Epithelial cell of esophagus (primary cell): ENCODE measurements around the gene CERS6.

ENCODE experiments used
- DNase-seq: peaks from one replicate; pipeline ENCODE4 v3.0.0; 2010; ENCODE audit warnings: low read depth
- H3K4me3 ChIP-seq: 2 replicates; pipeline ENCODE4 v1.5.1; 2011; ENCODE audit warnings: mild to moderate bottlenecking, low read length, control low read depth
- TF ChIP-seq, protein P1 (sequence below): IDR thresholded peaks from 2 replicates; pipeline ENCODE4 v1.5.1; 2011; ENCODE audit warnings: low read depth, mild to moderate bottlenecking, low read length, control low read depth, inconsistent platforms; ENCODE audit not compliant: insufficient read depth; ENCODE audit errors: missing control alignments

The CERS6 gene

DNA sequence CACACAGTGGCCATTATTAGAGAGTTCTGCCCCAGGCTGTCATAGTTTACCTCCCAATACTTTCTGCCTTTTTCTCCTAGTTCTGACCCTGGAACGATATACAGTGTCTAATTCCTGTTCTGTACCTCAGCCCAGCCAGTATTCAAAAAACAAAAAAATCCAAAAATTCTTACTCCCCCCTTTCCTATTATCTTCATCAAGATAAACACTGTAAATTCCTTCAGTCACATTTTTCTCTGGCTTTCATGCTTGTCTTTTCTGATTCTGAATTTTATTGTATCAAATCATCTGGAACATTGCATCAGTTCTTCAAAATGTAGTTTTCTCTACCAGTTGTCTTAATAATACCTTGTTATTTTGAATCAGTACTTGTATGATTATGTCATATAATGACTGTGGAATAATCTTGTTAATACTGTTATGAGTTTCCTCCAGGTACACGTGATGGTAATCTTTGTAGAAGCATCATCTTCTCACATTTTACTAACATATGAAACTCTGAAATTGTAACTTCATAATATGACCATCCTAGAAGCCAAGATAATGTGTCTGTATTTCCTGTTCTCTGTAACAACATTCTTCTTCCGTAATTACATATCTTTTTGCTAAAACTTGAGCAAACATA lies 267.3 kb downstream of the CERS6 start:
- H3K4me3 ChIP-seq = no peak overlapping the region
- no peak for DNase-seq
- TF ChIP-seq, protein P1, sequence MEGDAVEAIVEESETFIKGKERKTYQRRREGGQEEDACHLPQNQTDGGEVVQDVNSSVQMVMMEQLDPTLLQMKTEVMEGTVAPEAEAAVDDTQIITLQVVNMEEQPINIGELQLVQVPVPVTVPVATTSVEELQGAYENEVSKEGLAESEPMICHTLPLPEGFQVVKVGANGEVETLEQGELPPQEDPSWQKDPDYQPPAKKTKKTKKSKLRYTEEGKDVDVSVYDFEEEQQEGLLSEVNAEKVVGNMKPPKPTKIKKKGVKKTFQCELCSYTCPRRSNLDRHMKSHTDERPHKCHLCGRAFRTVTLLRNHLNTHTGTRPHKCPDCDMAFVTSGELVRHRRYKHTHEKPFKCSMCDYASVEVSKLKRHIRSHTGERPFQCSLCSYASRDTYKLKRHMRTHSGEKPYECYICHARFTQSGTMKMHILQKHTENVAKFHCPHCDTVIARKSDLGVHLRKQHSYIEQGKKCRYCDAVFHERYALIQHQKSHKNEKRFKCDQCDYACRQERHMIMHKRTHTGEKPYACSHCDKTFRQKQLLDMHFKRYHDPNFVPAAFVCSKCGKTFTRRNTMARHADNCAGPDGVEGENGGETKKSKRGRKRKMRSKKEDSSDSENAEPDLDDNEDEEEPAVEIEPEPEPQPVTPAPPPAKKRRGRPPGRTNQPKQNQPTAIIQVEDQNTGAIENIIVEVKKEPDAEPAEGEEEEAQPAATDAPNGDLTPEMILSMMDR = no peak

DNA sequence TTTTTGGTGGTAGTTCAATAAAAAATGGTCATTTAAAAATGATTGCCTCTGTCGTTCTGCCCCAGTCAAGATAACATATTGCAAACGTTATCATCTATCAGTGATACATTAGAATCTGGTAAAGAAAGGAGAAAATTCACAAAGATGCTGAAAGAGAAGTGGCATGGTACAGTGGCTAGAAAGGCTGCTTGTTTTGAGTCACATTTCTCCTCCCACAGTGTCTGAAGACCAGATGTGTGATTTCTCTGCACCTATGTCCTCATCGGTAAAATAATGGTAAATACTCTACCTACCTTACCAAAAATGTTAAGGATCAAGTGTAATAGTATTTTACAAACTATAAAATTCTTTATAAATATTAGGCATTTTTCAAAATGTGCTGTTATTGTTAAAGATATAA lies 270.3 kb downstream of the CERS6 start:
- no peak for DNase-seq
- no peak overlapping the region for H3K4me3 ChIP-seq
- TF ChIP-seq, protein P1 = no peak

- no peak for DNase-seq
- no peak overlapping the region for H3K4me3 ChIP-seq
- TF ChIP-seq, protein P1 = no peak
Observed at GRCh38 chr2:168727904-168728470, 271.9 kb downstream of the CERS6 start.

- no peak overlapping the region for H3K4me3 ChIP-seq
- DNase-seq = no peak
- TF ChIP-seq, protein P1 = no peak
Observed at GRCh38 chr2:168729455-168729854, 273.4 kb downstream of the CERS6 start.

DNA sequence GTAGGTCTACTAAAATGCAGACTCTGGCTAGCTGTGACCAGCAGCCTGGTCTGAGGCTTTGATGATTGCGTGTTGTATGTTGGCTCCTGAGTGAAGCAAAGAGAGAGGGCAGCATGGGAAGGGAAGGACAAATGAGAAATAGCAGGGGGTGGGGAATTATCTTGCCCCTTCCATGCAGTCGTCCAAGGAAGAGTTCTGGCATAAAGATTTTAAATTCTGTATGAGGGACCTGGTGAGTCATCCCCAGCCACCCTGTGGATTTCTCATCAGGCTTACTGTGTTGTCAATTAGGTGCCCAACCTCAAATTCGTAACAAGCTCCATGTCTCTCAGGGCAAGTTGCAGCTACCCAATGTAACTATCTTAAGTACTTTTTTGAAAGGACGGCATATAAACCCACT lies 274.3 kb downstream of the CERS6 start:
- TF ChIP-seq, protein P1 = no peak
- H3K4me3 ChIP-seq = no peak overlapping the region
- peak; percentile 26 for DNase-seq

- DNase-seq = no peak
- TF ChIP-seq, protein P1 = no peak
Observed at GRCh38 chr2:168731002-168731401, 274.9 kb downstream of the CERS6 start.

GRCh38 chr2:168731616-168732015 lies 275.5 kb downstream of the CERS6 start:
- TF ChIP-seq, protein P1 = no peak
- peak; percentile 43 for DNase-seq
- H3K4me3 ChIP-seq = no peak overlapping the region

More at GRCh38 chr2:168731002-168731401, 274.9 kb downstream of the CERS6 start:
- H3K4me3 ChIP-seq = no peak overlapping the region
